Diencephalon (tissue), 1 donor: ENCODE results near the gene DNASE2. TPM values are rescaled to one million over a fixed set of nuclear protein-coding genes. Genes with fewer than 3 reads are reported as not detected.

Experiments used
- small RNA-seq: library from RNA; depleted of rRNA; stranded (forward); fragments of <200 nt; gene quantifications from one replicate; pipeline ENCODE3, GENCODE V24; 2014
- total RNA-seq: library from RNA; depleted of rRNA; stranded (reverse); fragments of >200 nt; gene quantifications from one replicate; pipeline ENCODE4 v1.2.3, GENCODE V29; 2014

Gene DNASE2, protein sequence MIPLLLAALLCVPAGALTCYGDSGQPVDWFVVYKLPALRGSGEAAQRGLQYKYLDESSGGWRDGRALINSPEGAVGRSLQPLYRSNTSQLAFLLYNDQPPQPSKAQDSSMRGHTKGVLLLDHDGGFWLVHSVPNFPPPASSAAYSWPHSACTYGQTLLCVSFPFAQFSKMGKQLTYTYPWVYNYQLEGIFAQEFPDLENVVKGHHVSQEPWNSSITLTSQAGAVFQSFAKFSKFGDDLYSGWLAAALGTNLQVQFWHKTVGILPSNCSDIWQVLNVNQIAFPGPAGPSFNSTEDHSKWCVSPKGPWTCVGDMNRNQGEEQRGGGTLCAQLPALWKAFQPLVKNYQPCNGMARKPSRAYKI
- total RNA-seq: 7.8 TPM

DNA sequence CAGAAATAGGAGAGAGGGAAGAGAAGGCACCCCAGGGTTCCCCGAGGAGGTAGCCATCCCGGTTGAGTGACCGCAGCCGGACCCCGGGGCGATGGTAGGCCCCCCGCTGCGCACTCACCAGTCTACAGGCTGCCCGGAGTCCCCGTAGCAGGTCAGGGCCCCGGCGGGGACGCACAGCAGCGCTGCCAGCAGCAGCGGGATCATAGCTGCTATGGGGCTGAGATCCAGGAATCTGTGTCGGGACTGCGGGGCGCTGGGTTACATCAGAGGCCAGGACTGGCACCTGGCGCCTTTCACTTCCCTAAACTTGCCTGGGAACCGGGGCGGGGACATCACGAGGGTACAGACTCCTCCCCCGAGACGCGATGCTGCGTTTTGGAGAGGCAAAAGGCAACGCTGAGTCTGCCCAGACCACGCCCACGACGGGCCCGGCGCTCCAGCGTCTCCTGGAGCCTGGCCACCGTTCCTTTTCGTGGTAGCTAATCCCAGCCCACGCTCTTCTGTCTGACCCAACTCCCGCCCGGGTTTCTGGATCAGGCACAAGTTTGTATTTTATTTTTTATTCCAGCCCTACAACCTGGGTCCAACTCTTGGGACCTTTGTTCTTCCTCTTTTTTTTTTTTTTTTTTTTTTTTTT is at the start of gene DNASE2:
DNASE2 (minus strand) TSS at position 278 of the 637 bp plus-strand sequence; CDS start at position 204, 74 bp downstream.

DNA sequence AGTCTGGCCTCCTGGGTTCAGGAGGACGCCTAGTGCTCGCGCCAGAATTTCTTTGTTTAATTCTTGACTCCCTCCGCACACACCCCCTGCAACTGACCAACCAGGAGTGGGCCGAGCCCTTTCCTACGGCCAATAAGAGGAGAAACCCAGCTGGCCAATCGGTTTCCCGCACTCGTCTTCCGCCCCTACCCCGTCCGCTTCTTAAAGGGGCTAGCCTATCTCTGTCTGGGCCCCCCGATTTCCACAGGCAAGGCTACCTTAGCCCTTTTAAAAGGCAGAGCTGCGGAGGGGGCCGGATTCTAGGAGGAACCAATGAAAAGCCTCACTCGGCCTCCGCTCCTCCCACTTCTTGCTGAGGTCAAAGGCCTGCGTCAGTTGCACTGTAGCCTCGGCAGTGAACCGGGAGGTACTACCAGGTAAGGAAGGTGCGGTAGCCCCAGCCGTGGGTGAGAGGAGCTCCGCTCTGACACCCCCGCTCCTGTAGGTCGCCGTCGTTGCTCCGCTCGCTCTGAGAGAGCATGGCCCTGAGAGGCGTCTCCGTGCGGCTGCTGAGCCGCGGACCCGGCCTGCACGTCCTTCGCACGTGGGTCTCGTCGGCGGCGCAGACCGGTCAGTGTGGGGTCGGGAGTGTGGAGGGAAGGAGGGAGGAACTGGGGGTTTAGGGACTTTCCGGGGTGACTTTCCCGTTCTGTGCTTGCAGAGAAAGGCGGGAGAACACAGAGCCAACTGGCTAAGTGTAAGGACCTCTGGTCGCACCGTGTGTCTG is 9.7 kb upstream of the DNASE2 start, which contains the start of gene GCDH:
GCDH (plus strand) TSS at position 374 of the 766 bp plus-strand sequence; CDS start at position 519, 145 bp downstream.

GRCh38 chr19:12886969-12887747 is 5.9 kb upstream of the DNASE2 start, which contains the start of gene KLF1:
Gene KLF1, minus strand, starts transcription at chr19:12887201. Its CDS starts 61 bp downstream, at chr19:12887140.

GRCh38 chr19:12838182-12838885 is 42.9 kb downstream of the DNASE2 start, which contains the start of gene MAST1:
Gene MAST1, plus strand, starts transcription at chr19:12838515. Its CDS starts 58 bp downstream, at chr19:12838573.

DNA sequence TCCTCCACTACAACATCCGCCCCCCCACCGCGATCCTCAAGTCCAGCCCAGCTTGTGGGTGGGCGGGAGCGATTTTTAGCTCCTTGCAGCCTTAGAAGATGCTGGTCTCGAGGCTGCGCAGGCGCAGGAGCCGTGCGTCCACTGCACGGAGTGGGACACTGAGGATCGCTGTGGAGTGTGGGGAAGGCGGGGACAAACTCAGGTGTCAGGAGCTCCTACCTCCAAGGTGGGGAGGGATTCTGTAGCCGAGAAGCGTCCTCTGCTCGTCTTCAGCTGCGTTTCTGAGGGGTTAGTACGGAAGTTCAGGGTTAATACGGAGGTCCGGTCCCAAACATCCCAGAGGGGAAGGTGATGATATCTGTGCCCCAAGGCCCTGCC is 46.7 kb downstream of the DNASE2 start, which contains the start of gene RTBDN:
RTBDN (minus strand) TSS at position 14 of the 378 bp plus-strand sequence. CDS start 4,600 bp downstream, outside the sequence.

Small RNA genes within 50 kb of the gene (small RNA-seq; reads per million reads assigned to genes)
- 0.69 reads per million, percentile 67 among the genes with 10 or more reads in this experiment for gene MIR5695
- 0.08 reads per million for gene MIR6794

Other genes starting within 250 kb of the DNASE2 start
- gene MAN2B1, start 214.7 kb downstream of the DNASE2 start, total RNA-seq: 18.5 TPM
- 12.9 TPM for gene WDR83, start 214.6 kb downstream of the DNASE2 start, total RNA-seq
- gene DHPS, start 199.6 kb downstream of the DNASE2 start, total RNA-seq: 63.2 TPM
- not detected for gene GNG14, start 193.5 kb downstream of the DNASE2 start, total RNA-seq
- gene FBXW9, start 184.8 kb downstream of the DNASE2 start, total RNA-seq: 13.6 TPM
- gene TNPO2, start 157.5 kb downstream of the DNASE2 start, total RNA-seq: 137 TPM
- gene TRIR, start 146.8 kb downstream of the DNASE2 start, total RNA-seq: 123 TPM
- gene GET3, start 144.0 kb downstream of the DNASE2 start, total RNA-seq: 71.5 TPM
- gene BEST2, start 129.7 kb downstream of the DNASE2 start, total RNA-seq: not detected
- 22.6 TPM for gene HOOK2, start 105.9 kb downstream of the DNASE2 start, total RNA-seq
- gene JUNB, start 90.0 kb downstream of the DNASE2 start, total RNA-seq: 21.7 TPM
- 290 TPM for gene PRDX2, start 79.6 kb downstream of the DNASE2 start, total RNA-seq
- not detected for gene THSD8, start 79.4 kb downstream of the DNASE2 start, total RNA-seq
- 11.3 TPM for gene RNASEH2A, start 74.9 kb downstream of the DNASE2 start, total RNA-seq
- 1.8 TPM for gene RTBDN, start 46.9 kb downstream of the DNASE2 start, total RNA-seq
- 71.0 TPM for gene MAST1, start 42.9 kb downstream of the DNASE2 start, total RNA-seq
- 0.69 TPM for gene KLF1, start 5.8 kb upstream of the DNASE2 start, total RNA-seq
- 21.9 TPM for gene GCDH, start 9.7 kb upstream of the DNASE2 start, total RNA-seq
- not detected for gene SYCE2, start 37.8 kb upstream of the DNASE2 start, total RNA-seq
- 64.8 TPM for gene FARSA, start 52.3 kb upstream of the DNASE2 start, total RNA-seq
- gene CALR, start 57.2 kb upstream of the DNASE2 start, total RNA-seq: 382 TPM
- gene RAD23A, start 64.4 kb upstream of the DNASE2 start, total RNA-seq: 33.2 TPM
- 19.6 TPM for gene GADD45GIP1, start 75.8 kb upstream of the DNASE2 start, total RNA-seq
- not detected for gene DAND5, start 88.1 kb upstream of the DNASE2 start, total RNA-seq
- gene NFIX, start 114.0 kb upstream of the DNASE2 start, total RNA-seq: 27.9 TPM
- 3.9 TPM for gene LYL1, start 221.4 kb upstream of the DNASE2 start, total RNA-seq
- 17.3 TPM for gene TRMT1, start 235.3 kb upstream of the DNASE2 start, total RNA-seq
- gene NACC1, start 236.8 kb upstream of the DNASE2 start, total RNA-seq: 22.1 TPM